T-cell (primary cell): ENCODE data around the gene SRSF3. TPM values are rescaled to one million over a fixed set of nuclear protein-coding genes. Genes with fewer than 3 reads are reported as not detected.
A peak's percentile ranks its signal among the peaks of the same experiment; 100 is the strongest.

Experiments
- ATAC-seq, 4 experiments: fragments of 200-7000 bp in 3 of 4; fragments of 150-1000 bp in 1 of 4; cut with Tn5 transposase; replicated peaks in 1 of 4; 1 replicate in 3 of 4; 2 replicates in 1 of 4; pipeline ENCODE4 v1.10.0; 2021; ENCODE audit warnings: moderate library complexity in 3 of 4, mild to moderate bottlenecking in 2 of 4, moderate number of reproducible peaks in 1 of 4
- CTCF ChIA-PET, 2 donors: fragments of 300-600 bp; sonication (Branson Sonifier 250); formaldehyde crosslinking; loops; one replicate each; lab custom pipeline; 2022; ENCODE audit warnings: antibody characterized with exemption in 2 of 2; lab: Charles Lee
- POLR2A ChIA-PET, 2 donors: fragments of 300-600 bp; sonication (Branson Sonifier 250); formaldehyde crosslinking; loops; one replicate each; lab custom pipeline; 2022; ENCODE audit warnings: antibody characterized with exemption in 2 of 2; lab: Charles Lee
- DNase-seq, 35 experiments: peaks; one replicate each; pipeline versions ENCODE4 v3.0.0 to v3.0.0-alpha.2; 2013 to 2023
- H3K27ac ChIP-seq: one replicate; pipeline ENCODE4 v1.5.1; 2013; ENCODE audit warnings: low read length
- H3K27me3 ChIP-seq, 2 experiments: replicated peaks in 1 of 2; 1 replicate in 1 of 2; 2 replicates in 1 of 2; pipeline versions ENCODE4 v1.6.1 to v1.7.0; 2013; ENCODE audit warnings: low read length in 1 of 2, mixed read lengths in 1 of 2; ENCODE audit not compliant: control insufficient read depth in 2 of 2, insufficient read depth in 2 of 2; ENCODE audit errors: extremely low read depth in 1 of 2
- H3K36me3 ChIP-seq, 2 donors: 1 replicate in 1 of 2; 2 replicates in 1 of 2; pipeline versions ENCODE4 v1.6.1 to v1.7.0; 2013; ENCODE audit warnings: low read length in 1 of 2; ENCODE audit not compliant: control insufficient read depth in 2 of 2, insufficient read depth in 1 of 2; ENCODE audit errors: extremely low read depth in 1 of 2
- H3K4me1 ChIP-seq, 2 experiments: 1 replicate in 1 of 2; 2 replicates in 1 of 2; pipeline versions ENCODE4 v1.6.1 to v1.7.0; 2013; ENCODE audit warnings: low read length in 2 of 2, mixed read lengths in 1 of 2; ENCODE audit not compliant: insufficient read depth in 2 of 2, control insufficient read depth in 1 of 2; ENCODE audit errors: extremely low read depth in 1 of 2
- H3K4me3 ChIP-seq, 2 donors: 1 replicate in 1 of 2; 2 replicates in 1 of 2; pipeline versions ENCODE4 v1.5.1 to v1.7.0; 2013; ENCODE audit warnings: mild to moderate bottlenecking in 2 of 2, low read length in 1 of 2, moderate library complexity in 1 of 2; ENCODE audit not compliant: control insufficient read depth in 1 of 2; ENCODE audit errors: extremely low read depth in 1 of 2
- H3K9me3 ChIP-seq: 2 replicates; pipeline ENCODE4 v1.7.0; 2013
- H3K27ac Mint-ChIP-seq, 2 donors: one replicate each; pipeline ENCODE4 v1.8.0; 2020 to 2021; ENCODE audit warnings: mild to moderate bottlenecking in 2 of 2, mixed read lengths in 2 of 2
- H3K27me3 Mint-ChIP-seq, 2 donors: one replicate each; pipeline ENCODE4 v1.8.0; 2021 to 2022; ENCODE audit warnings: mixed read lengths in 2 of 2
- H3K36me3 Mint-ChIP-seq: one replicate; pipeline ENCODE4 v1.8.0; 2021; ENCODE audit warnings: mixed read lengths
- H3K4me1 Mint-ChIP-seq, 3 donors: one replicate each; pipeline ENCODE4 v1.8.0; 2020 to 2022; ENCODE audit warnings: mixed read lengths in 3 of 3, mild to moderate bottlenecking in 1 of 3
- H3K4me3 Mint-ChIP-seq, 3 donors: one replicate each; pipeline ENCODE4 v1.8.0; 2020 to 2022; ENCODE audit warnings: mild to moderate bottlenecking in 3 of 3, mixed read lengths in 3 of 3, moderate library complexity in 3 of 3
- H3K9me3 Mint-ChIP-seq, 3 donors: one replicate each; pipeline ENCODE4 v1.8.0; 2020 to 2022; ENCODE audit warnings: mixed read lengths in 3 of 3
- WGBS: methylation state at CpG from one replicate; pipeline ENCODE4 v1.1.5; 2013; ENCODE audit warnings: missing lambda C conversion rate; ENCODE audit not compliant: insufficient coverage; 5-methylcytosine and 5-hydroxymethylcytosine counted together
- total RNA-seq, 35 experiments: library from RNA in 6 of 35; stranded (reverse) in 6 of 35; fragments of 120-200 nt in 1 of 35; gene quantifications; one replicate each; pipeline versions ENCODE4 v1.2.1 to v1.2.4 and lab custom pipeline; 2013 to 2026

The SRSF3 gene
- total RNA-seq, 5 donors from 2014 or later (not counting 1 experiment from before 2014, with no cell fraction given): 322 to 546 (median 332) TPM

GRCh38 chr6:36548401-36548743, 45.8 kb upstream of the SRSF3 start:
- H3K36me3 ChIP-seq: peaks cover 0 to 2% of the 10 kb centered on the region in 2 donors
- no peak for ATAC-seq
- ChIA-PET CTCF (interaction anchor here (0.6 to 1.0 kb wide), 5 partner anchors 12 to 206 kb away, joined by 3 to 6 read pairs (median 5); no protein-coding TSS in a partner anchor), POLR2A (interaction anchor here (0.5 to 0.9 kb wide), 3 partner anchors 11 to 1606 kb away, joined by 6 to 8 read pairs (median 6); no protein-coding TSS in a partner anchor)
- 100% methylated on average over 1 of the region's 2 CpGs for WGBS
- no peak overlapping the region for H3K4me3 ChIP-seq
- Mint-ChIP-seq H3K4me1 (peaks cover 28 to 45% (median 43%) of the 10 kb centered on the region in 3 donors), H3K4me3 (peak overlapping the region; percentile 47 to 100 (median 53)), H3K27ac (peak overlapping the region; percentile 75 to 100), H3K36me3 (peaks cover 7% of the 10 kb centered on the region), H3K9me3 (no peaks in the 10 kb centered on the region), H3K27me3 (no peaks in the 10 kb centered on the region)
- DNase-seq: no peak
- peak overlapping the region; percentile 76 for H3K27ac ChIP-seq
- peaks cover 15 to 21% of the 10 kb centered on the region in 2 experiments for H3K4me1 ChIP-seq
- H3K9me3 ChIP-seq: no peaks in the 10 kb centered on the region
- no peaks in the 10 kb centered on the region for H3K27me3 ChIP-seq

- no peaks in the 10 kb centered on the region for H3K9me3 Mint-ChIP-seq
- ATAC-seq: no peak
- H3K27me3 Mint-ChIP-seq: no peaks in the 10 kb centered on the region
- Histone ChIP-seq H3K4me3 (no peak overlapping the region), H3K27ac (no peak overlapping the region), H3K36me3 (no peaks in the 10 kb centered on the region), H3K27me3 (no peaks in the 10 kb centered on the region), H3K4me1 (peaks cover 7 to 9% of the 10 kb centered on the region in 2 experiments), H3K9me3 (no peaks in the 10 kb centered on the region)
- H3K4me3 Mint-ChIP-seq: no peak overlapping the region
- H3K4me1 Mint-ChIP-seq: peaks cover 18 to 32% (median 24%) of the 10 kb centered on the region in 3 donors
- ChIA-PET CTCF (no interaction called here), POLR2A (no interaction called here)
- no peaks in the 10 kb centered on the region for H3K36me3 Mint-ChIP-seq
- DNase-seq: no peak
- WGBS: 100% methylated on average over 1 of the region's 1 CpG
- H3K27ac Mint-ChIP-seq: no peak overlapping the region
These were observed 43.6 kb upstream of the SRSF3 start for GRCh38 chr6:36550473-36551000.

- Histone ChIP-seq H3K4me1 (no peaks in the 10 kb centered on the region), H3K36me3 (no peaks in the 10 kb centered on the region), H3K27ac (no peak overlapping the region), H3K4me3 (no peak overlapping the region), H3K9me3 (no peaks in the 10 kb centered on the region), H3K27me3 (no peaks in the 10 kb centered on the region)
- CTCF ChIA-PET: no interaction called here
- no peak for ATAC-seq
- 86% methylated on average over 1 of the region's 1 CpG for WGBS
- POLR2A ChIA-PET: interaction anchor here in 1 of 2 donors (0.5 kb wide), 1 partner anchor 22 kb away, joined by 3 read pairs; no protein-coding TSS in a partner anchor
- no peak overlapping the region for H3K4me3 Mint-ChIP-seq
- H3K27me3 Mint-ChIP-seq: no peaks in the 10 kb centered on the region
- no peaks in the 10 kb centered on the region for H3K36me3 Mint-ChIP-seq
- H3K27ac Mint-ChIP-seq: no peak overlapping the region
- H3K4me1 Mint-ChIP-seq: peaks cover 0 to 2% (median under 1%) of the 10 kb centered on the region in 3 donors
- no peaks in the 10 kb centered on the region for H3K9me3 Mint-ChIP-seq
- no peak for DNase-seq
These were observed 38.4 kb upstream of the SRSF3 start for GRCh38 chr6:36555750-36556252.

DNA sequence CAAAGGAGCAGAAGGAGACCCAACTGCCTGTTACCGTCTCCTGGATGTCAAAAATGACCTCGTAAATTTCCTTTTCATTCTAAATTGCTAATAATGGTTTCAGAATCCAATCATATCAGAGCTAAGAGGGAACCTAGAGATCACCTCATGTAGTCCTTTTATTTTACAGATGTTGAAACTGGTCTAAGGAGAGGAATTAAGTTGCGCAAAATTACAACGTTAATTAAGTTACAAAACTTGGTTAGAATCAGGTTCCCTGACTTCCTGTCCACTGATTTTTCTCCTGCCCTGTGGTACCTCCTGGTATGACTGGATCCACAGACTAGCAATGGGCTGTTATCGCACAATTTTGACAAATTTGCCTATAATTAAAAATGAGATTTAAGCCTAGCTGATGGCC, 37.9 kb upstream of the SRSF3 start:
- peaks cover 0 to 2% (median 0%) of the 10 kb centered on the region in 3 donors for H3K4me1 Mint-ChIP-seq
- CTCF ChIA-PET: no interaction called here
- H3K27ac Mint-ChIP-seq: no peak overlapping the region

GRCh38 chr6:36559011-36559793, 35.0 kb upstream of the SRSF3 start:
- CTCF ChIA-PET: interaction anchor here in 1 of 2 donors (0.6 kb wide), 1 partner anchor 15 kb away, joined by 3 read pairs; no protein-coding TSS in a partner anchor
- H3K36me3 Mint-ChIP-seq: no peaks in the 10 kb centered on the region
- Histone ChIP-seq H3K27ac (no peak overlapping the region), H3K27me3 (no peaks in the 10 kb centered on the region), H3K36me3 (no peaks in the 10 kb centered on the region), H3K4me3 (no peak overlapping the region), H3K9me3 (no peaks in the 10 kb centered on the region), H3K4me1 (no peaks in the 10 kb centered on the region)
- no peaks in the 10 kb centered on the region for H3K9me3 Mint-ChIP-seq
- WGBS: 90% methylated on average over 4 of the region's 7 CpGs
- H3K27ac Mint-ChIP-seq: peak overlapping the region in 1 of 2 donors; percentile 40
- peaks cover 0 to 3% of the 10 kb centered on the region in 2 donors for H3K27me3 Mint-ChIP-seq
- POLR2A ChIA-PET: interaction anchor here (0.5 to 0.6 kb wide), 3 partner anchors 11 to 422 kb away, joined by 6 to 14 read pairs (median 7); no protein-coding TSS in a partner anchor
- H3K4me1 Mint-ChIP-seq: peaks cover 0 to 2% (median 0%) of the 10 kb centered on the region in 3 donors
- no peak overlapping the region for H3K4me3 Mint-ChIP-seq
- ATAC-seq (no peak), DNase-seq (no peak)

More for the DNA sequence above, 37.9 kb upstream of the SRSF3 start:
- no peaks in the 10 kb centered on the region for H3K27me3 Mint-ChIP-seq
- 85% methylated on average over 2 of the region's 5 CpGs for WGBS
- POLR2A ChIA-PET: interaction anchor here in 1 of 2 donors (0.5 kb wide), 1 partner anchor 21 kb away, joined by 3 read pairs; no protein-coding TSS in a partner anchor
- no peak for ATAC-seq
- H3K9me3 Mint-ChIP-seq: no peaks in the 10 kb centered on the region
- DNase-seq: no peak
- Histone ChIP-seq H3K36me3 (no peaks in the 10 kb centered on the region), H3K27me3 (no peaks in the 10 kb centered on the region), H3K4me3 (no peak overlapping the region), H3K27ac (no peak overlapping the region), H3K4me1 (no peaks in the 10 kb centered on the region), H3K9me3 (no peaks in the 10 kb centered on the region)
- H3K4me3 Mint-ChIP-seq: no peak overlapping the region
- no peaks in the 10 kb centered on the region for H3K36me3 Mint-ChIP-seq

DNA sequence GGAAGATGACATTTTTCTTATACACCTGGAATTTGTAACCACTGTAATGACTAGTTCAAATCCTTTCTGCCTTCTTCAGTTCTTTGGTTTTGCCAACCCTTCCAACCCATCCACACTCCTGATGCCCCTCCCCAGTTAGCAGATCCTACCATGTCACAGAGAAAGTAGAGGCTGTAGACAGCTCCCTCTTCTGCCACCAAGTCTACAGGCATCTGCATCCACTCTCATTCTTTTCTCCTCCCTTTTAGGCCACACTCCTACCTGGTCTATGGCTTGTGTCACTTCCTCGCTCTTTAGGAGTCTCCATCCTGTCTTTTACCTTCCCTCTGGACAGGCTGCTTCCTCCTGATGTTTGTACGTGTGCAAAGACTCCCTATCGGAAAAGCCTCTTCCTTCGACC, 33.3 kb upstream of the SRSF3 start:
- ChIA-PET CTCF (no interaction called here), POLR2A (interaction anchor here in 1 of 2 donors (0.5 kb wide), 1 partner anchor 19 kb away, joined by 4 read pairs; no protein-coding TSS in a partner anchor)
- H3K4me3 Mint-ChIP-seq: no peak overlapping the region

More for the DNA sequence above, 33.3 kb upstream of the SRSF3 start:
- DNase-seq (no peak), ATAC-seq (peak in 1 of 4 experiments; percentile 28)
- Mint-ChIP-seq H3K4me1 (peaks cover 0 to 2% (median 0%) of the 10 kb centered on the region in 3 donors), H3K27ac (no peak overlapping the region), H3K27me3 (peaks cover 0 to 3% of the 10 kb centered on the region in 2 donors), H3K36me3 (no peaks in the 10 kb centered on the region), H3K9me3 (no peaks in the 10 kb centered on the region)
- no peak overlapping the region for H3K4me3 ChIP-seq
- H3K27ac ChIP-seq: no peak overlapping the region
- 100% methylated on average over 4 of the region's 4 CpGs for WGBS
- H3K36me3 ChIP-seq: no peaks in the 10 kb centered on the region
- H3K9me3 ChIP-seq: no peaks in the 10 kb centered on the region
- H3K4me1 ChIP-seq: no peaks in the 10 kb centered on the region
- no peaks in the 10 kb centered on the region for H3K27me3 ChIP-seq
